Measurements from ENCODE around the gene MYO18A. TPM values are rescaled to one million over a fixed set of nuclear protein-coding genes. Genes with fewer than 3 reads are reported as not detected.

MYO18A gene
- total RNA-seq, 1 donor from 2014 or later = 11.6 TPM

DNA sequence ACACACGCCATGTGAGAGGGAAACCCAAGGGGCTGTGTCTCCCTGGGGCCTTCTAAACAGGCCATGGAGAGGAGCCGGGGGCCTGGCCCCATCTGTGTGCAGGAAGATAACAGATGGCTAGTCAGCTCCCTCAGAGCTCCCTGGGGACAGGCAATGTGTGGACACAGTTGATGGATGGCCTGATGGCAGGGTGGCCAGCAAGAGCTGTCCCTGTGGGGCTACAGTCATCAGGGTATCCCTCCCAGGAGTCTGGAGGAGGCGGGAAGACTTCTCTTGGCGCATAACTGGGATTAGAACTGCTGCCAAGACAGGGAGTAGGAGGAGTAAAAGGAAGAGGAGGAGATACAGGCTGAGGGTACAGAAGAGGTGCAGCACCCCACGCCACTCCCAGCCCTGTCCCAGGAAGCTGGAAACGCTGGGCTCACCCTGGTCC, 17.3 kb downstream of the MYO18A start:
- Mint-ChIP-seq H3K4me1 (peaks cover 9% of the 10 kb centered on the region), H3K27ac (no peak overlapping the region), H3K9me3 (no peaks in the 10 kb centered on the region), H3K36me3 (peaks cover 9% of the 10 kb centered on the region), H3K27me3 (ENCODE audit: insufficient read depth, low read depth) (peaks cover 2% of the 10 kb centered on the region), H3K4me3 (no peak overlapping the region)
- Histone ChIP-seq H3K27me3 (no peaks in the 10 kb centered on the region), H3K36me3 (no peaks in the 10 kb centered on the region), H4K20me1 (ENCODE audit: low read depth) (peaks cover 12% of the 10 kb centered on the region), H3K4me1 (peaks cover 3% of the 10 kb centered on the region), H3K9ac (no peak overlapping the region), H3K4me3 (no peak overlapping the region), H3K27ac (no peak overlapping the region), H3K4me2 (no peak overlapping the region), H3K9me3 (ENCODE audit: low read depth) (no peaks in the 10 kb centered on the region), H2AFZ (replicated peaks) (no peak overlapping the region), H3K79me2 (ENCODE audit: low read depth) (peaks cover 6% of the 10 kb centered on the region), H3F3A (ENCODE audit: low read depth) (no peaks in the 10 kb centered on the region)
- TF ChIP-seq, protein P1, sequence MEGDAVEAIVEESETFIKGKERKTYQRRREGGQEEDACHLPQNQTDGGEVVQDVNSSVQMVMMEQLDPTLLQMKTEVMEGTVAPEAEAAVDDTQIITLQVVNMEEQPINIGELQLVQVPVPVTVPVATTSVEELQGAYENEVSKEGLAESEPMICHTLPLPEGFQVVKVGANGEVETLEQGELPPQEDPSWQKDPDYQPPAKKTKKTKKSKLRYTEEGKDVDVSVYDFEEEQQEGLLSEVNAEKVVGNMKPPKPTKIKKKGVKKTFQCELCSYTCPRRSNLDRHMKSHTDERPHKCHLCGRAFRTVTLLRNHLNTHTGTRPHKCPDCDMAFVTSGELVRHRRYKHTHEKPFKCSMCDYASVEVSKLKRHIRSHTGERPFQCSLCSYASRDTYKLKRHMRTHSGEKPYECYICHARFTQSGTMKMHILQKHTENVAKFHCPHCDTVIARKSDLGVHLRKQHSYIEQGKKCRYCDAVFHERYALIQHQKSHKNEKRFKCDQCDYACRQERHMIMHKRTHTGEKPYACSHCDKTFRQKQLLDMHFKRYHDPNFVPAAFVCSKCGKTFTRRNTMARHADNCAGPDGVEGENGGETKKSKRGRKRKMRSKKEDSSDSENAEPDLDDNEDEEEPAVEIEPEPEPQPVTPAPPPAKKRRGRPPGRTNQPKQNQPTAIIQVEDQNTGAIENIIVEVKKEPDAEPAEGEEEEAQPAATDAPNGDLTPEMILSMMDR (IDR thresholded peaks at IDR 0.05) = no peak
- TF ChIP-seq EZH2 (IDR thresholded peaks at IDR 0.05) (no peak), EZH2phosphoT487 (IDR thresholded peaks at IDR 0.05) (no peak)
- DNase-seq (ENCODE audit: low spot score) = no peak

DNA sequence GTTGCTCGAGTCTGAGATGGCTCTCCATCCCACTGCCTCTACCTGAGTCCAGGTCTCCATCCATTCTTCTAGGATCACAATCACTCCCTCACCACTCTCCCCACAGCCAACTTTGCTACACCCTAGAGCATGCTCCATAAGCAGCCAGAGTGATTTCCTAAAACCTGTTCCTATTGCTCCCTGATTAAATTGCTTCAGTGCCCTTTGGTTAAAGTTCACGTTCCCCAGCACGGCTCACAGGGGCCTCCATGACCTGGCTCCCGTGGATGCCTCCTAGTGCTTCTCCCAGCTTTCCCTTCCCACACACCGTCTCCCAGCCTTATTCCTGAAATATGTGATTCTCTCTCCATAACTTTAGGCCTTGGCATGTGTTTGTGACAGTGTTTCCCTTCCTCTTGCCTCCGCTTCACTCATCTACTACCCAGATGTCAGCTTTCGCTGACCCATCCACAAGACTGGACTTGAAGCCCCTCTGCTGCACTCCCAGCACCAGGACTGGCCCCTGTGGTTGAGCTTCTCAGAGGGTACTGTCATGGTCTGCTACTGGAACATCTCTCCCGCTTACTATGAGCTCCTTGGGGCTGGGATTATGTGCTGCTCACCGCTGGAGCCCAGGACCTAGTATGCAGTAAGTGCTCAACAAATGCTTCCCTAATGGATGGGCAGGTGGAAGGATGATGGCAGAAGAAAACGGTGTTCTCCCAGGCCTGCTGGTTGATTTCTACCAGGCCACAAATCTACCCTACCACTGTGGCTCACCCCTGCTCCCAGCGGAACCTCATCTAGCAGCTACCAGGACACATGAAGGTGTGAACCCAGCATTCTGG, 17.9 kb downstream of the MYO18A start:
- Mint-ChIP-seq H3K27ac (no peak overlapping the region), H3K36me3 (peaks cover 9% of the 10 kb centered on the region), H3K4me3 (no peak overlapping the region), H3K27me3 (ENCODE audit: insufficient read depth, low read depth) (peaks cover 2% of the 10 kb centered on the region), H3K4me1 (peaks cover 8% of the 10 kb centered on the region), H3K9me3 (no peaks in the 10 kb centered on the region)
- peaks cover 15% of the 10 kb centered on the region for H4K20me1 ChIP-seq (ENCODE audit: low read depth)
- no peak overlapping the region for H3K4me3 ChIP-seq
- no peaks in the 10 kb centered on the region for H3F3A ChIP-seq (ENCODE audit: low read depth)
- no peaks in the 10 kb centered on the region for H3K4me1 ChIP-seq
- H3K9ac ChIP-seq = no peak overlapping the region
- no peak overlapping the region for H2AFZ ChIP-seq (replicated peaks)
- DNase-seq (ENCODE audit: low spot score) = no peak
- no peaks in the 10 kb centered on the region for H3K79me2 ChIP-seq (ENCODE audit: low read depth)
- H3K27ac ChIP-seq = no peak overlapping the region
- H3K4me2 ChIP-seq = no peak overlapping the region
- H3K36me3 ChIP-seq = no peaks in the 10 kb centered on the region
- no peaks in the 10 kb centered on the region for H3K9me3 ChIP-seq (ENCODE audit: low read depth)
- no peaks in the 10 kb centered on the region for H3K27me3 ChIP-seq
- TF ChIP-seq EZH2 (IDR thresholded peaks at IDR 0.05) = no peak
- TF ChIP-seq EZH2phosphoT487 (IDR thresholded peaks at IDR 0.05) = no peak
- TF ChIP-seq, protein P1 (IDR thresholded peaks at IDR 0.05) = no peak

DNA sequence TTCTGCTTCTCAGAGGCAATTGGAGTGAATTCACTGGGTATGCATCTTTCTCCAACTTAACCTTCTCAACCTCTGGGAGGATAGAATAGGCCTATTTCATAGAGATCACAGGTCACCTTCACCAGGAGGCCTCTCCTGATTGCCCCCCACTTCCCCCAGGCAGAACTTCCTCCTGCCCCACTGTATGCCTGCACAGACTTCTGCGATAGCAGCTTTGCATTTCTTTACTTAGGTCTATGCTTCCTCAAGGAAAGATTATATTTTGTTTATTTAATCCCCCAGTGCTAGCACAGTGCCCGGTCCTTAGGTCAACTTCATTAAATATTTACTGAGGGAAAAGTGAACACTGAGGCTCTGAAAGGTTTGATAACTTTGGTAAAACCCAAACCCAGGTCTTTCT, 19.9 kb downstream of the MYO18A start:
- Mint-ChIP-seq H3K27ac (no peak overlapping the region), H3K4me1 (peaks cover 23% of the 10 kb centered on the region), H3K27me3 (ENCODE audit: insufficient read depth, low read depth) (peaks cover 2% of the 10 kb centered on the region), H3K4me3 (no peak overlapping the region), H3K36me3 (peaks cover 6% of the 10 kb centered on the region), H3K9me3 (no peaks in the 10 kb centered on the region)
- Histone ChIP-seq H3F3A (ENCODE audit: low read depth) (no peaks in the 10 kb centered on the region), H3K4me2 (no peak overlapping the region), H2AFZ (replicated peaks) (no peak overlapping the region), H3K36me3 (no peaks in the 10 kb centered on the region), H3K27ac (no peak overlapping the region), H4K20me1 (ENCODE audit: low read depth) (peaks cover 18% of the 10 kb centered on the region), H3K9ac (no peak overlapping the region), H3K4me1 (peaks cover 14% of the 10 kb centered on the region), H3K4me3 (no peak overlapping the region), H3K9me3 (ENCODE audit: low read depth) (no peaks in the 10 kb centered on the region), H3K27me3 (no peaks in the 10 kb centered on the region), H3K79me2 (ENCODE audit: low read depth) (peaks cover 5% of the 10 kb centered on the region)
- no peak for DNase-seq (ENCODE audit: low spot score)
- TF ChIP-seq, protein P1 (IDR thresholded peaks at IDR 0.05) = no peak
- TF ChIP-seq EZH2 (IDR thresholded peaks at IDR 0.05) = no peak
- no peak for TF ChIP-seq EZH2phosphoT487 (IDR thresholded peaks at IDR 0.05)
